Superior temporal gyrus (tissue), 1 donor: ENCODE measurements around the gene KCTD21.
"Not testable (repeated sequence)": the region's sequence is repeated elsewhere in the genome, so short reads cannot be mapped to it uniquely, and the experiment has no call there.

Experiments used
- DNase-seq: peaks from one replicate; pipeline ENCODE4 v3.0.0-alpha.2; 2016; ENCODE audit errors: extremely low spot score

The KCTD21 gene

GRCh38 chr11:78176605-78177141 lies 11.8 kb downstream of the KCTD21 start:
- DNase-seq = no peak

- DNase-seq = not testable (repeated sequence)
Observed at GRCh38 chr11:78175862-78176261, 12.6 kb downstream of the KCTD21 start.

DNA sequence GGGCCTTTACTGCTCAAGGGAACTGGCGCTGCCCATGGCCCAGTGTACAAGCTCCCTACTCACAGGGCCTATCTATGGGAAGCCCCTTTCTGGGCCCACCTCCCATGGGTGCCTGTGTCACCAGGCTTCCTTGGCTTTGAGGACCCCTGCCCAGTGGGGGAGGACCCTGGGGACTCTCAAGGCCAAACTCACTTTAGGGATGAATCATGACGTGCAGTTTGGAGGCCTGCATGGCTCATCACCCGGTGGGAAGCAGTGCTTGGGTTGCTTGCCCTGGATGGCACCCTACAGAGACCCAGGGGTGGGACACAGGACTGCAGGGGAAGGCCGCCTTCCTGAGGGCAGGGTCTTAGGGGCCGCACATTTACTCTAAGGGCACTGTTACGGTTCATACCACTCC lies 16.5 kb downstream of the KCTD21 start:
- no peak for DNase-seq

DNA sequence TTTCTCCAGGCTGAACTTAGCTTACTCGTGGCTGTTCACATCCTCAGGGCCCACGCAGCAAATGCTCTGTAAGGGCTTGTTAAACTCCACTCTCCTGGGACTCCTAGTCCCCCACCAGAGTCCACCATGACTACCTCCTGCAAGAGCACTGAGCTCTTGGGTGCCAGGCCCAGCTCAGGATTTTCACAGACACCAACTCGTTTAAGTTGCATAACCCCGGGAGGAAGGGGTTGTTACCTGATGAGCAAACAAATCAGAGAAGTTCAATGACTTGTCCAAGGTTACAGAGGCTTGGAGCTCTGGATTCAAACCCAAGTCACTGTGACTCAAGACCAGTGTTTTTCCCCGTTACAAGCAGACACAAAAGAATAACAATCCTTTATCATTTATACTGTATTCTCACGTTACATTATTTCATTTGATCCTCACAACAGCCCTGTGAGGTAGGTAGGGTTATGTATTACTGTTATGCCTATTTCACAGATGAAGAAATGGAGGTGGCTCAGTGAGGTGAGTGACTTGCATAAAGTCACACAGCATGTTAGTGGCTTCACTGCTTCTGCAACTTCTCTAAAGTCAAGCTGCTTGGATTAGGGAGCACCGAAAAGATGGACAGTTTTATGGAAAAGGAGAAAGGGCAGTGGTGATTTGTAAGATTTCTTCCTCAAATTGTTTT lies 17.4 kb downstream of the KCTD21 start:
- no peak for DNase-seq

- no peak for DNase-seq
Observed at GRCh38 chr11:78170413-78170812, 18.0 kb downstream of the KCTD21 start.

DNA sequence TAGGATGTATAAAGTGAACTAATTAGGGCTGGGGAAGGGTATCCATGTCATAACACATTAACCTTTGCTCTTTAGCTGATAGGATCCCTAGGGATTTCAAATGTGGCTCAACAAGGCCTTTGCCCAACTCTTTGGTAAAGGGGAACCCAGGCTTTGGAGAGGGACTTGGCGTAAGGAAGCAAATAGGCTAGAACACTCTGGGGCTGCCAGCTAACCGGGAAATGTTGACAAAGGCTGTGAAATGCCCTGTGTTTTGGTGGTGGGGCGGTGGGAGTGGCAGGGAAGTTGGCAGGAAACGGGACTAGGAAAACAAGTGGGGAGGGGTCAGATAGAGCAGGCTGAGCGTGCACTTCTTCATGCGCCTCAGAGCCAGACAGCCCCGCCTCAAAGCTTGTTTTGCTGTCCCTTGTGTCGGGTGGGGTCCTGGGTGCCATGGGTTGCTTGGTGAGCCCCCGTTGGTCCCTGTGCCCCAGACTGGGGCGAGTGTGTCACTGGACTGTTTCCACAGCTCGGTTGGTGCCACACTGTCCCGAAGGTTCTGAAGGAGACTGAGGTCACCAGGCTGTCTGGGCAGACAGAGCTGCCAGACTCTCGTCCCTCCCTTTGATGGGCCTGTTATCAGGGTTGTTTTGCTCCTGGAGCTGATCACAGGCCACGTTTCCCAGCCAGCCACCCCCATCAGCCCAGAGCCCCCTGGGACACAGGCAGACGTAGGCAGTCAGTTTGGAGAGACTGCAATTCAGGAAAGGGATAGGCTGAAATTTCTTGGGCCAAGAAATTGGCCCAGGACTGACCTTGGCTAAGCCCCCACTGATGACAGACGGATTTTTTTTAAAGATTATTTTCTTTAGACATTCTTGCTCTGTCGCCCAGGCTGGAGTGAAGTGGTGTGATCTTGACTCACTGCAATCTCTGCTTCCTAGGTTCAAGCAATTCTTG lies 19.6 kb downstream of the KCTD21 start:
- DNase-seq = no peak

GRCh38 chr11:78166855-78167469 lies 21.5 kb downstream of the KCTD21 start:
- DNase-seq = no peak

DNA sequence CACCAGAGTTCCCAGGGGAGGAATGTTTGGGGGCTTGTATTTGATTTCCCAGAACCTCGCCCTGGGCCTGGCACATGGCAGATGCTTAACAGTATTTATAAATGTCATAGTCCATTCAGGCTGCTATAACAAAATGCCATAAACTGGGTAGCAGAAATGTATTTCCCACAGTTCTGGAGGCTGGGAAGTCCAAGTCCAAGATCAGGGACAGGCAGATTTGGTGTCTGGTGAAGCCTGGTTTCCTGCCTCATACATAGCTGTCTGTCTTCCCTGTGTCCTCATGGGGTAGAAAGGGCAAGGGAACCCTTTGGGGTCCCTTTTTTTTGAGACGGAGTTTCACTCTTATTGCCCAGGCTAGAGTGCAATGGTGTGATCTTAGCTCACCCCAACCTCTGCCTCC lies 24.0 kb downstream of the KCTD21 start:
- DNase-seq = no peak

- DNase-seq = no peak
Observed at GRCh38 chr11:78163828-78164227, 24.6 kb downstream of the KCTD21 start.

DNA sequence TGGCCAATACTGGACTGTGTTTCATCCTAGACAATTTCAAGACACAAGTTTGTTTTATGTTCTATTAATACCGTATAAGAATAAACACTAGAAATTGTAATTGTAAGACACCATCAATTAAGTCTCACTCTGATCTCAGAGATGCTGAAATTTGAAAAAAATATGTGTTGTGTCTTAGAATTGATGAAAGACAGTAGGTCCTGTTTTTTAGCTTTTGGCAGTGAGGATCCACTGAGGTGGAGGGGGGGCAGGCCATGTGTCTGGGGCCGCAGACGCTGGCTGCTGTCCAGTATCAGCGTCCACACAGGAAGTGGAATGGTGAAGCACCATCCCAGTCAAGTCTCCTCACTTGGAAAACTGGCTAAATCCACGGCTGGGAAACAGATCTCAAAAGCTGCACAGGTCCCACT lies 26.5 kb downstream of the KCTD21 start:
- no peak for DNase-seq

DNA sequence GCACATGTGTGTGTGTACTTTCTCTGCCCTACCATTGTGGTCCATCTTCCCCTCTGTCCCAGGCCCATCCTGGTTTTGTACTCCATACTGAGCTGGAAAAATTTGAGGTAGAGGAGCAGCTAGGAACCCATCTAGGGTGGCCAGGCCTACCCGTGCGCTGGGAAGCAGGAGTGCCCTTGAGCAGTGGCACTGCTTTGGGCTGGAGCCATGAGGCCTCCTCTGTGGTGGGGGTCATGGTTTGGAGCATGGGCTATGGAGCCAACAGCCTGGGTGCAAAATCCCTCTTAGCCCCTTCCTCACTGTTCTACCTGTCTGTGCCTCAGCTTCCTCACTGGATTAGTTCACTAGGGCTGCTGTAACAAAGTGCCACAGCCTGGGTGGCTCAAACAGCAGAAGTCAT lies 27.1 kb downstream of the KCTD21 start:
- no peak for DNase-seq

DNA sequence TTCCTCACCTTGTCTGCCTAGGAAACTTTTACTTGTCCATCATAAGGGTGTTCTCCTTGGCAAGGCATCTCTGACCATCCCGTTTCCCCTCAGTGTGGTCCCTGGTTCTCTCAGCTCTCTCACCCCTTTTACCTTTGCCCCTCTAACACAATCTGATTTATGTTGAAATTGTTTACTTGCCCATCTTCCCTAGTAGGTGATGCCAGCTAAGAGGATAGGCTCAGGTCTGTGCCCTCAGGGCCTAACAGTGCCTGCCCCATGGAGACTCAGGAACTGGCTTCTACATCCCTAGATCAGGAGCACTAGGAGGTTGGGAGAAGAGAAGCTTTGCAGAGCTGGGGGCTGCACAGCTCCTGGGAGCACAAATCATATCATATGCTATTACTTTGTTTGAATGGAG lies 27.9 kb downstream of the KCTD21 start:
- no peak for DNase-seq

GRCh38 chr11:78158987-78159652 lies 29.3 kb downstream of the KCTD21 start:
- no peak for DNase-seq

- DNase-seq = no peak
Observed at GRCh38 chr11:78156127-78156844, 32.1 kb downstream of the KCTD21 start.

- DNase-seq = no peak
Observed at GRCh38 chr11:78151804-78152203, 36.6 kb downstream of the KCTD21 start.

DNA sequence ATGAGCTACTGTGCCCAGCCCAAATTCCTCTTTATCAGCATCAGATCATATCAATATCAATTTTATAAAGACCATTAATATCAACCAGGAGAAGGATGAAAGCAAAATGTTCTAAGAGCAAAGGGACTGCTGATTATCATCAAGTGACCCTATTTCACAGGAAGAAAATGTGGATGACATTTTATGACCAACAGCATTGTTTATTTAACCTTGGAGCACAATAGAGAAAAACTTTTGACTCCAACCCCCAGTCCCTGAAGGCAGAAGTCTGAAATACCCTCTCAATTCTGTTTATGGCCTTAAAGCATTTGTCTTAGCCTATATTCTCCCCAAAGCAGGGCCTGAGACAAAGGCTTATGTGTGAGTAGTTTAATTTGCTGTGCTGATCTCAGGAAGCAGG lies 37.7 kb downstream of the KCTD21 start:
- no peak for DNase-seq

DNA sequence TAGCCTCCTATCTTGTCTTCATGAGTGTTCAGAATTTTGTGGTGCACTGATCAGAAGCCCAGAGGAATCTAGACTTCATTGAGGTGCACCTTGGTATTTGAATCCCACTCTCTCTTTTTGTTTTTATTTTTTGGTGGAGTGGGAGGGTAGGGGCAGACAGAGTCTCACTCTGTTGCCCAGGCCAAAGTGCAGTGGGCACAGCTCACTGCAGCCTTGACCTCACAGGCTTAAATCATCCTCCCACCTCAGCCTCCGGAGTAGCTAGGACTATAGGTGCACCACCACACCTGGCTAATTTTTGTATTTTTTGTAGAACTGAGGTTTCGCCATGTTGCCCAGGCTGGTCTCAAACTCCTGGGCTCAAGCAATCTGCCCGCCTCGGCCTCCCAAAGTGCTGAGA lies 38.1 kb downstream of the KCTD21 start:
- DNase-seq = no peak

DNA sequence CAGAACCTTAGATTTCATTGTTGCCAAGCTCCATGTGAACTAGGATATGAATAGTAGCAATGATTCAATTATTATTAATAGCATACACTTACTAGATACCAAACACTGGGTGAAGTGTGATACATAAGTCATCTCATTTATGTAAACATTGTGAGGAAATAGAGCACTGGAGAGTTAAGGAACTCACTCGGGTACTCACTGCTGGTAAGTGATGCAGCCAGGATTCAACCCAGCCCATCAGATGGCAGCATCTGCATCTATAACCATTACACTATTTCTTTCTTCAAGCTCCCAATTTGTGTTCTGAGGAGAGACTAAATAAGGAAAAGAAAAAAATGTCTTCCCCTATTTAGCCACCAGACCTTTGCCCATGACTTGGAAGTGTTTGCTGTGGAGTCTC lies 38.8 kb downstream of the KCTD21 start:
- DNase-seq = peak; percentile 68

GRCh38 chr11:78147807-78148206 lies 40.6 kb downstream of the KCTD21 start:
- DNase-seq = no peak

- no peak for DNase-seq
Observed at GRCh38 chr11:78145511-78146025, 42.9 kb downstream of the KCTD21 start.
